HG03045 (cell line): ENCODE data around the gene SCAMP1.

Source experiments
- ATAC-seq: cut with Tn5 transposase; IDR thresholded peaks from one replicate; pipeline ENCODE4 v1.9.1; 2021; ENCODE audit warnings: mild to moderate bottlenecking, moderate library complexity; ENCODE audit not compliant: unreplicated experiment

Gene SCAMP1

GRCh38 chr5:78490709-78491485 lies 130.5 kb downstream of the SCAMP1 start:
- no peak for ATAC-seq

GRCh38 chr5:78492224-78492623 lies 131.8 kb downstream of the SCAMP1 start:
- no peak for ATAC-seq

- no peak for ATAC-seq
Observed at GRCh38 chr5:78492650-78493049, 132.2 kb downstream of the SCAMP1 start.

GRCh38 chr5:78495800-78496199 lies 135.4 kb downstream of the SCAMP1 start:
- ATAC-seq, result no peak

GRCh38 chr5:78496373-78496772 lies 136.0 kb downstream of the SCAMP1 start:
- no peak for ATAC-seq

GRCh38 chr5:78497573-78498533 lies 137.4 kb downstream of the SCAMP1 start:
- peak; percentile 53 for ATAC-seq

- no peak for ATAC-seq
Observed at GRCh38 chr5:78499485-78499884, 139.1 kb downstream of the SCAMP1 start.

GRCh38 chr5:78500028-78500427 lies 139.6 kb downstream of the SCAMP1 start:
- no peak for ATAC-seq

GRCh38 chr5:78500871-78501270 lies 140.5 kb downstream of the SCAMP1 start:
- ATAC-seq, result no peak

GRCh38 chr5:78501411-78502352 lies 141.3 kb downstream of the SCAMP1 start:
- no peak for ATAC-seq

- no peak for ATAC-seq
Observed at GRCh38 chr5:78503958-78504653, 143.7 kb downstream of the SCAMP1 start.

- ATAC-seq, result no peak
Observed at GRCh38 chr5:78504704-78505677, 144.6 kb downstream of the SCAMP1 start.

GRCh38 chr5:78505860-78506259 lies 145.4 kb downstream of the SCAMP1 start:
- no peak for ATAC-seq

GRCh38 chr5:78506261-78507024 lies 146.0 kb downstream of the SCAMP1 start:
- no peak for ATAC-seq

- no peak for ATAC-seq
Observed at GRCh38 chr5:78507531-78507930, 147.1 kb downstream of the SCAMP1 start.

GRCh38 chr5:78508186-78508765 lies 147.9 kb downstream of the SCAMP1 start:
- ATAC-seq, result no peak

- ATAC-seq, result no peak
Observed at GRCh38 chr5:78509145-78509865, 148.9 kb downstream of the SCAMP1 start.
